ENCODE measurements around the gene SDC3. TPM values are rescaled to one million over a fixed set of nuclear protein-coding genes. Genes with fewer than 3 reads are reported as not detected.

SDC3 gene
- total and polyA plus RNA-seq, 2 donors (not counting 1 experiment from before 2014, with no cell fraction given): 0.30 to 4.6 TPM

DNA sequence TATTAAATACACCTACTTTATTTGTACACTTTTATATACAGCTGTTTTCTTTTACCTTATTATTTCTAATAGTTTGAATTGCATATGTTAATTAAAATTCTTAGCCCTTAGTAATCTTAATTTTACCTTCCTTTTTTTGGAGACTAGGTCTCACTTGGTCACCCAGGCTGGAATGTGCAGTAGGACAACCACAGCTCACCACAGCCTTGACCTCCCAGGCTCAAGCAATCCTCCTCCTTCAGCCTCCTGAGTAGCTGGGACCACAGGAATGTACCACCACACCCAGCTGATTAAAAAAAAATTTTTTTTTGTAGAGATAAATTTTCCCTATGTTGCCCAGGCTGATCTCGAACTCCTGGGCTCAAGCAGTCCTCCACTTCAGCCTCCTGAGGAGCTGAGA, 15.0 kb upstream of the SDC3 start:
- no peak for ATAC-seq (ENCODE audit: low read depth)

DNA sequence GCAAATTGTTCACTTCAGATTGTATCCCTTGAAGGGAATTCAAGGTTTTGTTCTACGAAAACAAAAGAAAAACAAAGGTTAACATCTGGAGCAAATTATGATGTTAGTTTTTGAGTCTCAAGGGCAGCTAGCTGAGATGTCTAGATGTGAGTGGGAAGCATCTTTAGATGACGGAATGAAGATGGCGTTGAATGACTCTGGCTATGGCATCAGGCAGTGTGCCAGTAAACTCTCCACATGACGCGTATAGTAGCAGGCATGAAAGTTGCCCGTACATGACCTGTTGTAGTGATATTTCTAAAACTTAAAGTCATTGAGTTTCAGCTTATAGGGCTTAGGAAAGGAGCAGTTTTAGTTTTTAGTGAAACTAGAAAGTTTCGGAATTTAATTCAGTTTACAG, 12.3 kb upstream of the SDC3 start:
- 95% methylated on average over 6 of the region's 7 CpGs for WGBS (ENCODE audit: insufficient coverage)
- H3K27me3 Mint-ChIP-seq: peaks cover 18% of the 10 kb centered on the region
- no peak for TF ChIP-seq EZH2 (IDR thresholded peaks at IDR 0.05; ENCODE audit: borderline replicate concordance, insufficient read depth, low read depth, low read length, poor library complexity, severe bottlenecking)
- TF ChIP-seq, protein P1, sequence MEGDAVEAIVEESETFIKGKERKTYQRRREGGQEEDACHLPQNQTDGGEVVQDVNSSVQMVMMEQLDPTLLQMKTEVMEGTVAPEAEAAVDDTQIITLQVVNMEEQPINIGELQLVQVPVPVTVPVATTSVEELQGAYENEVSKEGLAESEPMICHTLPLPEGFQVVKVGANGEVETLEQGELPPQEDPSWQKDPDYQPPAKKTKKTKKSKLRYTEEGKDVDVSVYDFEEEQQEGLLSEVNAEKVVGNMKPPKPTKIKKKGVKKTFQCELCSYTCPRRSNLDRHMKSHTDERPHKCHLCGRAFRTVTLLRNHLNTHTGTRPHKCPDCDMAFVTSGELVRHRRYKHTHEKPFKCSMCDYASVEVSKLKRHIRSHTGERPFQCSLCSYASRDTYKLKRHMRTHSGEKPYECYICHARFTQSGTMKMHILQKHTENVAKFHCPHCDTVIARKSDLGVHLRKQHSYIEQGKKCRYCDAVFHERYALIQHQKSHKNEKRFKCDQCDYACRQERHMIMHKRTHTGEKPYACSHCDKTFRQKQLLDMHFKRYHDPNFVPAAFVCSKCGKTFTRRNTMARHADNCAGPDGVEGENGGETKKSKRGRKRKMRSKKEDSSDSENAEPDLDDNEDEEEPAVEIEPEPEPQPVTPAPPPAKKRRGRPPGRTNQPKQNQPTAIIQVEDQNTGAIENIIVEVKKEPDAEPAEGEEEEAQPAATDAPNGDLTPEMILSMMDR (IDR thresholded peaks at IDR 0.05): no peak
- Histone ChIP-seq H3K4me1 (ENCODE audit: control insufficient read depth in 2 of 2, insufficient read depth in 2 of 2, low read length in 2 of 2) (no peaks in the 10 kb centered on the region), H3K4me3 (ENCODE audit: control extremely low read depth in 1 of 5, extremely low read depth in 1 of 5, insufficient read depth in 1 of 5, low read depth in 2 of 5, low read length in 4 of 5) (no peak overlapping the region), H3K4me2 (replicated peaks; ENCODE audit: low read depth, low read length, poor library complexity, severe bottlenecking) (no peak overlapping the region), H4K20me1 (ENCODE audit: control insufficient read depth, insufficient read depth, low read length, poor library complexity, severe bottlenecking) (no peaks in the 10 kb centered on the region), H3K27me3 (replicated peaks in 1 of 4; ENCODE audit: control extremely low read depth in 1 of 4, control insufficient read depth in 3 of 4, insufficient read depth in 4 of 4, low read length in 3 of 4) (peaks cover 0 to 4% (median 0%) of the 10 kb centered on the region in 4 experiments), H2AFZ (ENCODE audit: insufficient read depth, low read depth, low read length, poor library complexity, severe bottlenecking) (no peak overlapping the region), H3K9me3 (ENCODE audit: control extremely low read depth in 1 of 3, control insufficient read depth in 2 of 3, insufficient read depth in 1 of 3, low read length in 2 of 3) (no peaks in the 10 kb centered on the region), H3K79me2 (ENCODE audit: control insufficient read depth, insufficient read depth, low read length) (no peaks in the 10 kb centered on the region), H3K36me3 (replicated peaks in 1 of 2; ENCODE audit: control extremely low read depth in 1 of 2, control insufficient read depth in 1 of 2, extremely low read depth in 1 of 2, insufficient read depth in 2 of 2, low read length in 1 of 2) (no peaks in the 10 kb centered on the region), H3K9ac (ENCODE audit: low read length) (no peak overlapping the region), H3K27ac (ENCODE audit: low read length in 2 of 2) (no peak overlapping the region)
- no peak overlapping the region for H3K4me3 Mint-ChIP-seq
- DNase-seq (no peak), ATAC-seq (ENCODE audit: low read depth) (no peak)
- ChIA-PET POLR2A (interaction anchor here (1.6 kb wide), 1 partner anchor 202 kb away, joined by 7 read pairs; no protein-coding TSS in a partner anchor), CTCF (interaction anchor here (1.8 to 9.7 kb wide), 3 partner anchors 8 to 118 kb away, joined by 5 to 58 read pairs (median 6); no protein-coding TSS in a partner anchor)
- H3K27ac Mint-ChIP-seq: no peak overlapping the region
- intact Hi-C loops (cut with micrococcal nuclease): no loop called here
- H3K4me1 Mint-ChIP-seq: no peaks in the 10 kb centered on the region
- no peaks in the 10 kb centered on the region for H3K9me3 Mint-ChIP-seq (ENCODE audit: insufficient read depth)

More for the DNA sequence above, 15.0 kb upstream of the SDC3 start:
- Histone ChIP-seq H3K9me3 (ENCODE audit: control extremely low read depth in 1 of 3, control insufficient read depth in 2 of 3, insufficient read depth in 1 of 3, low read length in 2 of 3) (no peaks in the 10 kb centered on the region), H3K4me3 (ENCODE audit: control extremely low read depth in 1 of 5, extremely low read depth in 1 of 5, insufficient read depth in 1 of 5, low read depth in 2 of 5, low read length in 4 of 5) (no peak overlapping the region), H3K9ac (ENCODE audit: low read length) (no peak overlapping the region), H3K36me3 (replicated peaks in 1 of 2; ENCODE audit: control extremely low read depth in 1 of 2, control insufficient read depth in 1 of 2, extremely low read depth in 1 of 2, insufficient read depth in 2 of 2, low read length in 1 of 2) (no peaks in the 10 kb centered on the region), H3K27me3 (replicated peaks in 1 of 4; ENCODE audit: control extremely low read depth in 1 of 4, control insufficient read depth in 3 of 4, insufficient read depth in 4 of 4, low read length in 3 of 4) (peaks cover 0 to 4% (median 0%) of the 10 kb centered on the region in 4 experiments), H3K4me2 (replicated peaks; ENCODE audit: low read depth, low read length, poor library complexity, severe bottlenecking) (no peak overlapping the region), H3K27ac (ENCODE audit: low read length in 2 of 2) (no peak overlapping the region), H3K79me2 (ENCODE audit: control insufficient read depth, insufficient read depth, low read length) (no peaks in the 10 kb centered on the region), H2AFZ (ENCODE audit: insufficient read depth, low read depth, low read length, poor library complexity, severe bottlenecking) (no peak overlapping the region), H3K4me1 (ENCODE audit: control insufficient read depth in 2 of 2, insufficient read depth in 2 of 2, low read length in 2 of 2) (no peaks in the 10 kb centered on the region), H4K20me1 (ENCODE audit: control insufficient read depth, insufficient read depth, low read length, poor library complexity, severe bottlenecking) (no peaks in the 10 kb centered on the region)
- no CpG with 5 or more reads among the region's 1 CpG for WGBS (ENCODE audit: insufficient coverage)
- no peak for TF ChIP-seq EZH2 (IDR thresholded peaks at IDR 0.05; ENCODE audit: borderline replicate concordance, insufficient read depth, low read depth, low read length, poor library complexity, severe bottlenecking)
- TF ChIP-seq, protein P1 (IDR thresholded peaks at IDR 0.05): no peak
- H3K4me3 Mint-ChIP-seq: no peak overlapping the region
- no peaks in the 10 kb centered on the region for H3K4me1 Mint-ChIP-seq
- peaks cover 15% of the 10 kb centered on the region for H3K27me3 Mint-ChIP-seq
- CTCF ChIA-PET: interaction anchor here (1.0 to 9.7 kb wide), 3 partner anchors 121 to 204 kb away, joined by 3 to 58 read pairs (median 6); no protein-coding TSS in a partner anchor
- POLR2A ChIA-PET: no interaction called here
- H3K27ac Mint-ChIP-seq: no peak overlapping the region
- DNase-seq: no peak
- H3K9me3 Mint-ChIP-seq (ENCODE audit: insufficient read depth): no peaks in the 10 kb centered on the region
- intact Hi-C loops (cut with micrococcal nuclease): no loop called here

All from B cell (primary cell).